ENCODE results near the gene CD19. TPM values are rescaled to one million over a fixed set of nuclear protein-coding genes. Genes with fewer than 3 reads are reported as not detected.

Gene CD19
- total and polyA plus RNA-seq, 10 of the 15 experiments (the other 5 are each of a cell fraction or from before 2014, with no cell fraction given), result 1.2 to 125 (median 77.2) TPM

- TF ChIP-seq PKNOX1 (IDR thresholded peaks at IDR 0.05) (no peak), MTA3 (IDR thresholded peaks at IDR 0.05; ENCODE audit: borderline replicate concordance, low read length) (no peak), ZBTB40 (IDR thresholded peaks at IDR 0.05; ENCODE audit: borderline replicate concordance) (no peak), SP1 (IDR thresholded peaks at IDR 0.05; ENCODE audit: low read depth, low read length) (no peak), E4F1 (IDR thresholded peaks at IDR 0.05; ENCODE audit: borderline replicate concordance, partially characterized antibody) (no peak), TARDBP (IDR thresholded peaks at IDR 0.05; ENCODE audit: borderline replicate concordance) (no peak), SUPT20H (IDR thresholded peaks at IDR 0.05; ENCODE audit: borderline replicate concordance, control insufficient read depth, low read depth, low read length) (no peak), SIN3A (IDR thresholded peaks at IDR 0.05; ENCODE audit: low read depth, low read length) (no peak), LARP7 (IDR thresholded peaks at IDR 0.05) (no peak), ZNF592 (IDR thresholded peaks at IDR 0.05) (no peak), KAT2A (conservative IDR thresholded peaks at IDR 0.05; ENCODE audit: control insufficient read depth, low read depth, low read length) (no peak), GATAD2B (conservative IDR thresholded peaks at IDR 0.05; ENCODE audit: low read depth) (peak; percentile 64), MXI1 (IDR thresholded peaks at IDR 0.05; ENCODE audit: low read depth, low read length) (no peak), KLF5 (IDR thresholded peaks at IDR 0.05; ENCODE audit: partially characterized antibody) (no peak), RB1 (IDR thresholded peaks at IDR 0.05; ENCODE audit: borderline replicate concordance) (no peak), PAX8 (IDR thresholded peaks at IDR 0.05) (peak; percentile 70), NFXL1 (IDR thresholded peaks at IDR 0.05; ENCODE audit: borderline replicate concordance) (no peak), POLR2A (IDR thresholded peaks at IDR 0.05; ENCODE audit: low read depth, low read length) (peak; percentile 73)
- TF ChIP-seq, protein P1, sequence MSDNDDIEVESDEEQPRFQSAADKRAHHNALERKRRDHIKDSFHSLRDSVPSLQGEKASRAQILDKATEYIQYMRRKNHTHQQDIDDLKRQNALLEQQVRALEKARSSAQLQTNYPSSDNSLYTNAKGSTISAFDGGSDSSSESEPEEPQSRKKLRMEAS (IDR thresholded peaks at IDR 0.05; ENCODE audit: low read depth, low read length), result no peak; the same call in 1 of the 2 replicates
Measured at GRCh38 chr16:28931801-28932225, at the start of gene CD19 (continued).

Measured in GM12878 (cell line).